Fibroblast of lung (primary cell): ENCODE results near the gene NDUFB7. TPM values are rescaled to one million over a fixed set of nuclear protein-coding genes. Genes with fewer than 3 reads are reported as not detected.
"Not testable (repeated sequence)": the region's sequence is repeated elsewhere in the genome, so short reads cannot be mapped to it uniquely, and the experiment has no call there.

Source experiments
- DNase-seq, 2 donors: peaks; one replicate each; pipeline versions ENCODE4 v3.0.0 to v3.0.0-alpha.2; 2010; ENCODE audit warnings: low read depth in 2 of 2
- H2AFZ ChIP-seq: 2 replicates; pipeline ENCODE4 v1.5.1; 2012; ENCODE audit warnings: low read length, control low read depth, inconsistent platforms
- H3K27ac ChIP-seq: 2 replicates; pipeline ENCODE4 v1.5.1; 2011; ENCODE audit warnings: low read length, control low read depth; ENCODE audit not compliant: insufficient read depth
- H3K27me3 ChIP-seq: 2 replicates; pipeline ENCODE4 v1.5.1; 2011; ENCODE audit warnings: mild to moderate bottlenecking, low read length; ENCODE audit not compliant: control insufficient read depth, insufficient read depth
- H3K36me3 ChIP-seq: 2 replicates; pipeline ENCODE4 v1.5.1; 2011; ENCODE audit warnings: low read length; ENCODE audit not compliant: control insufficient read depth, insufficient read depth
- H3K4me1 ChIP-seq: 2 replicates; pipeline ENCODE4 v1.5.1; 2011; ENCODE audit warnings: low read length; ENCODE audit not compliant: control insufficient read depth, insufficient read depth; ENCODE audit errors: extremely low read depth
- H3K4me2 ChIP-seq: 2 replicates; pipeline ENCODE4 v1.5.1; 2011; ENCODE audit warnings: low read length, control low read depth; ENCODE audit not compliant: insufficient read depth; ENCODE audit errors: extremely low read depth
- H3K4me3 ChIP-seq, 4 experiments: fragments of 200-600 bp in 1 of 4; sonication (generic) in 1 of 4; replicated peaks in 1 of 4; 2 replicates each; pipeline ENCODE4 v1.5.1; 2011 to 2016; ENCODE audit warnings: low read length in 4 of 4, low read depth in 3 of 4, mild to moderate bottlenecking in 3 of 4, control low read depth in 2 of 4, inconsistent platforms in 1 of 4, mixed read lengths in 1 of 4; ENCODE audit not compliant: insufficient read depth in 1 of 4; ENCODE audit errors: control extremely low read depth in 1 of 4
- H3K79me2 ChIP-seq: 2 replicates; pipeline ENCODE4 v1.5.1; 2012; ENCODE audit warnings: mild to moderate bottlenecking, low read length, inconsistent platforms; ENCODE audit not compliant: control insufficient read depth, insufficient read depth
- H3K9ac ChIP-seq: 2 replicates; pipeline ENCODE4 v1.5.1; 2011; ENCODE audit warnings: mild to moderate bottlenecking, low read length, control low read depth; ENCODE audit not compliant: insufficient read depth
- H3K9me3 ChIP-seq: 2 replicates; pipeline ENCODE4 v1.5.1; 2012; ENCODE audit warnings: low read depth, low read length; ENCODE audit not compliant: control insufficient read depth, insufficient read depth
- H4K20me1 ChIP-seq: 2 replicates; pipeline ENCODE4 v1.5.1; 2011; ENCODE audit warnings: low read length; ENCODE audit not compliant: control insufficient read depth, insufficient read depth; ENCODE audit errors: extremely low read depth
- EZH2 ChIP-seq: IDR thresholded peaks from 2 replicates; pipeline ENCODE4 v1.5.1; 2012; ENCODE audit warnings: low read length, control low read depth, mild to moderate bottlenecking; ENCODE audit errors: missing control alignments
- polyA plus RNA-seq, 2 donors: library from polyadenylated mRNA; depleted of rRNA in 1 of 2; stranded (reverse) in 1 of 2; unstranded in 1 of 2; fragments of >200 nt; gene quantifications; 2 replicates each; pipeline ENCODE4 v1.2.1, GENCODE V29; 2011 to 2012; ENCODE audit warnings: missing spikeins in 1 of 2
- total RNA-seq: library from RNA; depleted of rRNA; stranded (reverse); fragments of >200 nt; gene quantifications from 2 replicates; pipeline ENCODE4 v1.2.1, GENCODE V29; 2014
- TF ChIP-seq, protein P1 (sequence below), 2 donors: IDR thresholded peaks in 1 of 2; conservative IDR thresholded peaks in 1 of 2; 1 replicate in 1 of 2; 2 replicates in 1 of 2; pipeline ENCODE4 v1.5.1; 2011 to 2012; ENCODE audit warnings: low read length in 2 of 2, control low read depth in 1 of 2, inconsistent platforms in 1 of 2, low read depth in 1 of 2, mild to moderate bottlenecking in 1 of 2

The NDUFB7 gene
- total and polyA plus RNA-seq, 2 donors (not counting 1 experiment from before 2014, with no cell fraction given): 100 to 253 TPM

DNA sequence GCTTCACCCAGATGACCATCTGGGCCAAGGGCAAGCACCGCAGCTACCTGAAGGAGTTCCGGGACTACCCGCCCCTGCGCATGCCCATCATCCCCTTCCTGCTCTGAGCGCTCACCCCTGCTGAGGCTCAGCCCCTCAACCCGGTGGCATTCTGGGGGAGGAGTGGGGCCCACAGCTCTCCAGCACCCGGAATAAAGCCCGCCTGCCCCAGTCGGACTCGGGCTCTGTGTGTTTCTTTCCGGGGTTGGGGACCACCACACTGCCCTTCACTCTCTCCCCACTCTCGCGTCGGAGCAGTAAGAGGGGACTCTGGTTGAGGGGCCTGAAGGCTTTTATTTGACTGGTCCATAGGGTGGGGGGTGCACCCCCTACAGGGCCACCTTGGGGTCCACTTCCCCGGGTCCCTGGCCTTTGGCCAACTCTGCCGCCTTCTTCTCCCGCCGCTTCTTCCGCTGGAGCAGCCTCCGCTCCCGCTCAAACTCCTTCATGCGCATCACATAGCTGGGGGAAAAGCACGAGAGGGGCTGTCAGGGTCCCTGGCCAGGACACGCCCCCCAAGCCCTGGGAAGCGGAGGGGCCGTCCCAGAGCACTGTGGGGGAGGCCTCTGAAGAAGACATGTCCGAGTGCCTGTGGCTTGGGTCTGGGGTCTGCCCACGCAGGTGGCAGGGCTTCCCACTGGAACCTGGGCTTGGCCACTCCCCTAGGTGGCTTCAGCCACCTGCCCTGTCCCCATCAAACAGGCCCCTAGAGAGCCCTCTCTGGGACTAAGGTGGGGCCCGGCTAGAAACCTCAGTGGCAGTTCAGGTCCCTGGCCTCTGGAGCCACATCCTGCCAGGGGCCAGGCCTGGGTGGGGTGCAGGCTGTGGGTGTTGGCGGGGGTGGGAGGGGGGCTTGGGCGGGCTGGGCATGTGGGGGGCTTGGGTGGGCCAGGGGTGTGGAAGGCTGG lies 5.8 kb downstream of the NDUFB7 start:
- no peak for DNase-seq
- H3K9ac ChIP-seq: no peak overlapping the region
- no peaks in the 10 kb centered on the region for H3K27me3 ChIP-seq
- TF ChIP-seq EZH2: no peak
- TF ChIP-seq, protein P1, sequence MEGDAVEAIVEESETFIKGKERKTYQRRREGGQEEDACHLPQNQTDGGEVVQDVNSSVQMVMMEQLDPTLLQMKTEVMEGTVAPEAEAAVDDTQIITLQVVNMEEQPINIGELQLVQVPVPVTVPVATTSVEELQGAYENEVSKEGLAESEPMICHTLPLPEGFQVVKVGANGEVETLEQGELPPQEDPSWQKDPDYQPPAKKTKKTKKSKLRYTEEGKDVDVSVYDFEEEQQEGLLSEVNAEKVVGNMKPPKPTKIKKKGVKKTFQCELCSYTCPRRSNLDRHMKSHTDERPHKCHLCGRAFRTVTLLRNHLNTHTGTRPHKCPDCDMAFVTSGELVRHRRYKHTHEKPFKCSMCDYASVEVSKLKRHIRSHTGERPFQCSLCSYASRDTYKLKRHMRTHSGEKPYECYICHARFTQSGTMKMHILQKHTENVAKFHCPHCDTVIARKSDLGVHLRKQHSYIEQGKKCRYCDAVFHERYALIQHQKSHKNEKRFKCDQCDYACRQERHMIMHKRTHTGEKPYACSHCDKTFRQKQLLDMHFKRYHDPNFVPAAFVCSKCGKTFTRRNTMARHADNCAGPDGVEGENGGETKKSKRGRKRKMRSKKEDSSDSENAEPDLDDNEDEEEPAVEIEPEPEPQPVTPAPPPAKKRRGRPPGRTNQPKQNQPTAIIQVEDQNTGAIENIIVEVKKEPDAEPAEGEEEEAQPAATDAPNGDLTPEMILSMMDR (conservative IDR thresholded peaks at IDR 0.05 in 1 of 2, IDR thresholded peaks at IDR 0.05 in 1 of 2; ENCODE audit: low read depth in 1 of 2, low read length in 2 of 2): no peak
- H3K4me1 ChIP-seq: peaks cover 9% of the 10 kb centered on the region
- peaks cover 10% of the 10 kb centered on the region for H3K79me2 ChIP-seq
- no peaks in the 10 kb centered on the region for H4K20me1 ChIP-seq
- H3K9me3 ChIP-seq: no peaks in the 10 kb centered on the region
- no peak overlapping the region for H2AFZ ChIP-seq
- H3K36me3 ChIP-seq: peaks cover 7% of the 10 kb centered on the region
- H3K4me3 ChIP-seq: no peak overlapping the region
- no peak overlapping the region for H3K4me2 ChIP-seq
- no peak overlapping the region for H3K27ac ChIP-seq

DNA sequence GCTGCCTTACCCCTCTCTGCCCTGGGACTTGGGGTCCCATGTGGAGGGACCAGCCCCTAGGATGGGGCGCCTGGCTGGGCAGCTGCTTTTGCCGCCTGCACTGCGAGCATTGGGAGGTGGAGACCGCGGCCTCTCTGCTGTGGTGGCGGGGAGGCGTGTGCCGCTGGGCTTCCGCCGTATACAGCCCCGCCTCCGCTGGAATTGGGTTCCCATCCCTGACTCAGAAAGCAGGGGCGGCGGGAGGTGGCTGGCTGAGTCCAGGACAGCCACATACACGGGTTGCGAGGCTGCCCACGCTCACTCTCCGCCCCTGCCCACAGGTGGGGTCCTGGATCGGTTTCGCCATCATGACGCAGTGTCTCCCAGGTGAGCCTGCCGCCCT lies 6.6 kb downstream of the NDUFB7 start:
- Histone ChIP-seq H3K4me1 (peaks cover 7% of the 10 kb centered on the region), H3K27ac (no peak overlapping the region), H4K20me1 (no peaks in the 10 kb centered on the region), H3K9me3 (no peaks in the 10 kb centered on the region), H3K4me2 (no peak overlapping the region), H3K79me2 (peaks cover 6% of the 10 kb centered on the region), H3K36me3 (peaks cover 7% of the 10 kb centered on the region), H3K4me3 (no peak overlapping the region), H3K9ac (no peak overlapping the region), H3K27me3 (no peaks in the 10 kb centered on the region), H2AFZ (no peak overlapping the region)
- no peak for TF ChIP-seq EZH2
- TF ChIP-seq, protein P1 (conservative IDR thresholded peaks at IDR 0.05 in 1 of 2, IDR thresholded peaks at IDR 0.05 in 1 of 2; ENCODE audit: low read depth in 1 of 2, low read length in 2 of 2): no peak
- DNase-seq: no peak

- H3K4me2 ChIP-seq, H3K36me3 ChIP-seq, H4K20me1 ChIP-seq, H3K9me3 ChIP-seq, H2AFZ ChIP-seq, H3K4me1 ChIP-seq, H3K27me3 ChIP-seq, H3K4me3 ChIP-seq, DNase-seq, H3K27ac ChIP-seq, H3K9ac ChIP-seq, H3K79me2 ChIP-seq: not testable (repeated sequence)
Measured at GRCh38 chr19:14564652-14565297, 7.1 kb downstream of the NDUFB7 start.
